ENCODE results near the gene TMEM272. TPM values are rescaled to one million over a fixed set of nuclear protein-coding genes. Genes with fewer than 3 reads are reported as not detected.

Gene TMEM272
- total RNA-seq, 3 donors from 2014 or later: under 0.01 to 0.16 TPM; not detected in 1

GRCh38 chr13:51811920-51812451 is 33.0 kb downstream of the TMEM272 start:
- Histone ChIP-seq H3K27ac (no peak overlapping the region), H3K9me3 (no peaks in the 10 kb centered on the region), H3K36me3 (no peaks in the 10 kb centered on the region), H3K4me3 (no peak overlapping the region), H3K4me1 (peaks cover 4 to 5% of the 10 kb centered on the region in 2 donors), H3K27me3 (no peaks in the 10 kb centered on the region)
- TF ChIP-seq POLR2A (IDR thresholded peaks at IDR 0.05): no peak
- no peak for TF ChIP-seq CTCF (IDR thresholded peaks at IDR 0.05)
- intact Hi-C loops (cut with DNase I; ENCODE audit: low total_unique reads): no loop called here
- no peak for DNase-seq (ENCODE audit: low spot score in 2 of 2)

- Histone ChIP-seq H3K9me3 (no peaks in the 10 kb centered on the region), H3K4me1 (peaks cover 4 to 5% of the 10 kb centered on the region in 2 donors), H3K27me3 (no peaks in the 10 kb centered on the region), H3K27ac (no peak overlapping the region), H3K4me3 (no peak overlapping the region), H3K36me3 (no peaks in the 10 kb centered on the region)
- TF ChIP-seq POLR2A (IDR thresholded peaks at IDR 0.05) (no peak), POLR2AphosphoS5 (IDR thresholded peaks at IDR 0.05) (no peak), CTCF (IDR thresholded peaks at IDR 0.05) (no peak)
- no peak for DNase-seq (ENCODE audit: low spot score in 2 of 2)
- intact Hi-C loops (cut with DNase I; ENCODE audit: low total_unique reads): no loop called here
Observed at GRCh38 chr13:51811046-51811445, 33.9 kb downstream of the TMEM272 start.

GRCh38 chr13:51808811-51809210 is 36.2 kb downstream of the TMEM272 start:
- TF ChIP-seq POLR2A (IDR thresholded peaks at IDR 0.05): no peak
- no peak for TF ChIP-seq CTCF (IDR thresholded peaks at IDR 0.05)
- no peak for TF ChIP-seq POLR2AphosphoS5 (IDR thresholded peaks at IDR 0.05)
- Histone ChIP-seq H3K27me3 (no peaks in the 10 kb centered on the region), H3K4me1 (no peaks in the 10 kb centered on the region), H3K4me3 (no peak overlapping the region), H3K36me3 (no peaks in the 10 kb centered on the region), H3K27ac (no peak overlapping the region), H3K9me3 (no peaks in the 10 kb centered on the region)
- intact Hi-C loops (cut with DNase I; ENCODE audit: low total_unique reads): loop anchor here (10.0 kb wide), 1 partner anchor 354 kb away; the partner anchor contains the start of gene INTS6
- DNase-seq (ENCODE audit: low spot score in 2 of 2): no peak

GRCh38 chr13:51807041-51807440 is 37.9 kb downstream of the TMEM272 start:
- Histone ChIP-seq H3K36me3 (no peaks in the 10 kb centered on the region), H3K4me3 (no peak overlapping the region), H3K27ac (peak overlapping the region in 1 of 2 donors; percentile 8), H3K9me3 (no peaks in the 10 kb centered on the region), H3K4me1 (peaks cover 6 to 14% of the 10 kb centered on the region in 2 donors), H3K27me3 (no peaks in the 10 kb centered on the region)
- intact Hi-C loops (cut with DNase I; ENCODE audit: low total_unique reads): loop anchor here (10.0 kb wide), 1 partner anchor 352 kb away; the partner anchor contains the start of gene INTS6
- TF ChIP-seq CTCF (IDR thresholded peaks at IDR 0.05): no peak
- no peak for TF ChIP-seq POLR2AphosphoS5 (IDR thresholded peaks at IDR 0.05)
- no peak for TF ChIP-seq POLR2A (IDR thresholded peaks at IDR 0.05)
- no peak for DNase-seq (ENCODE audit: low spot score in 2 of 2)

- intact Hi-C loops (cut with DNase I; ENCODE audit: low total_unique reads): loop anchor here (10.0 kb wide), 1 partner anchor 352 kb away; the partner anchor contains the start of gene INTS6
- Histone ChIP-seq H3K4me1 (peaks cover 6 to 19% of the 10 kb centered on the region in 2 donors), H3K27ac (peak overlapping the region in 1 of 2 donors; percentile 8), H3K9me3 (no peaks in the 10 kb centered on the region), H3K27me3 (no peaks in the 10 kb centered on the region), H3K36me3 (no peaks in the 10 kb centered on the region), H3K4me3 (no peak overlapping the region)
- no peak for TF ChIP-seq POLR2AphosphoS5 (IDR thresholded peaks at IDR 0.05)
- TF ChIP-seq CTCF (IDR thresholded peaks at IDR 0.05): no peak
- no peak for TF ChIP-seq POLR2A (IDR thresholded peaks at IDR 0.05)
- no peak for DNase-seq (ENCODE audit: low spot score in 2 of 2)
Observed at GRCh38 chr13:51806566-51806965, 38.4 kb downstream of the TMEM272 start.

All from breast epithelium (tissue), 4 donors.